HuH-7 (cell line): ENCODE data around the gene HECW1.

Experiments
- DNase-seq: peaks from one replicate; pipeline ENCODE4 v3.0.0; 2011; ENCODE audit warnings: low spot score

Gene HECW1

GRCh38 chr7:43265139-43265538 lies 152.7 kb downstream of the HECW1 start:
- no peak for DNase-seq

- no peak for DNase-seq
Observed at GRCh38 chr7:43273939-43274719, 161.7 kb downstream of the HECW1 start.

GRCh38 chr7:43274752-43275151 lies 162.3 kb downstream of the HECW1 start:
- no peak for DNase-seq

- DNase-seq = no peak
Observed at GRCh38 chr7:43276547-43276946, 164.1 kb downstream of the HECW1 start.

DNA sequence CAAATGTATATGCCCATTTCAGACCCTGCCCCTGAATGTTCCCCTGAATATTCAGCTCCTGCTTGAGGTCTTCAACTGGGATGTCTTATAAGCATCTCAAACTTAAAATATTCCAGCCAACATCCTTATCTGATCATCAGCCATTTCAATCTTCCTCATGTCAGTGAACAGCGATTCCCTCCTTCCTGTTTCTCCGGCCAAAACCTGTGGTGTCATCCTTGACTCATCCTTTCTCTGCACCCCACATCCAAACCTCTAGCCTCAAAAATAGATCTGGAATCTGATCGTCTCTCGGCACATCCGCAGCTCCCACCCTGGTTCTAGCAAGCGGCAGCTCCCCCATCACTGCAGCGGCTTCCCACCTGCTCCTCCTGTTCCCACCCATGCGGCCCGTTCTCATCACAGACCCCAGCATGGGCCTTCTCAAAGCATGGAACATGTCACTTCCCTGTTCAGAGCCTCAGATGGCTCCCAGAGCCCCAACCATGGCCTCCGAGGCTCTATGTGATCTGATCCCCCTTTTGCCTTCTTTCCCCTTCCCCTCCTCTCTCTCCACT lies 165.7 kb downstream of the HECW1 start:
- DNase-seq = no peak

GRCh38 chr7:43281268-43281667 lies 168.8 kb downstream of the HECW1 start:
- DNase-seq = no peak

DNA sequence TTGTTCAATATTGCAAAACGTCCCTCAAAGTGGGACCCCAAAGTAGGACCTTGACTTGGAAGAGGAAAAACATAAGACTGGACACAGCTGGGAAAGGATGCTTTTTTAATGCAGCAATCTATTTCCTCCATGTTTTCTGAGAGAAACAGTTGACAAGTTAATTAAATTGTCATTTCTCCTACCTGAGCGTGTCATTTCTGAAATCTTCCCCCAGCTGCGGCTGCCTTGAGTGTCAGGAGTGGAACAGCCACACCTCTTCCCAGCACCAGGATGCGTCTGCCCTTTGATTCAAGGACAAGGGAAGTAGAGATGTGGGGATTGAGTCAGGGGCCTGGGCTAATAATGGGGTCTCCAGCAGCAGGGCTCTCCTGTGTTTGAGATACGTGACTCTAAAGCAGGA lies 171.3 kb downstream of the HECW1 start:
- DNase-seq = no peak

DNA sequence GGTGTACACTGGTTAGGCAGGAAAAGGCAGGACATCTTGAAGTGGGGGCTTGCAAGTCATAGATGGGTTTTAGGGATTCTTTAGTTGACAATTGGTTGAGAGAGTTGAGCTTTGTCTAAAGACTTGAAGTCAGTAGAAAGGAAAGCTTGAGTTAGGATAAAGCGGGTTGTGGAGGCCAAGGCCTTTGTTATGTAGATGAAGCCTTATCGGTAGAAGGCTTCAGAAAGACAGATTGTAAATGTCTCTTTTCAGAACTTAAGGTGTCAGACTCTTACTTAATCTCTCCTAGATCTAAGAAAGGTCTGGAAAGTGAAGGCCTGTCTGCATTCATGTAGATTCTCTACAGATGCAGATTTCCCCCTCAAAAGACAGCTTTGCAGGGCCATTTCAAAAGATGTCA lies 177.4 kb downstream of the HECW1 start:
- DNase-seq = no peak

GRCh38 chr7:43290978-43291377 lies 178.5 kb downstream of the HECW1 start:
- DNase-seq = no peak

- no peak for DNase-seq
Observed at GRCh38 chr7:43291789-43292188, 179.3 kb downstream of the HECW1 start.

- DNase-seq = no peak
Observed at GRCh38 chr7:43292384-43292783, 179.9 kb downstream of the HECW1 start.

DNA sequence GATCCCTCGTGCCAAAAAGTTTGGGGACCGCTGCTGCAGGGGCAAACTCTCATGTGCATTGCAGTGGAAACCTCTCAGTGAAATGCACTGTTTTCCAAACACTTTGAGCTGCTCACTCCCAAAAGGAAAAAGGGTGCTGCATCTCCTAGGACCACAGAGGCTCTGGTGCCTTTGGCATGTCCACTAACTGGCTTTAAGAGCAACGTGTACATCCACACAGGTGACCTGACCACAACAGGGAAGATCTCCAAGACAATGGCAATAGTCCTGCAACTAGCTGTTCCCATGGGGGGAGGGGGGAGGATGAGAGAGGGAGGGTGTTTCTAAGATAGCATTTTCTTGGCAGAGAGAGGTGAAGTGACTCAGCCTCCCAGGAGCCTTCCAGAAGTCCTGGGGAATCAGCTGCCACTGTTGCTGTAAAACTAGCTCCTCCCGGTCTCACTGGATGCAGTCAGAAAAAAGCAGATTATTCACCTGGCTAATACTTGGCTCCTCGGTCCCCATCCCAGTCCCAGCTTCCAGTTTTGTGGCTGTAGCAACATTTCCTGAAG lies 181.7 kb downstream of the HECW1 start:
- DNase-seq = no peak

DNA sequence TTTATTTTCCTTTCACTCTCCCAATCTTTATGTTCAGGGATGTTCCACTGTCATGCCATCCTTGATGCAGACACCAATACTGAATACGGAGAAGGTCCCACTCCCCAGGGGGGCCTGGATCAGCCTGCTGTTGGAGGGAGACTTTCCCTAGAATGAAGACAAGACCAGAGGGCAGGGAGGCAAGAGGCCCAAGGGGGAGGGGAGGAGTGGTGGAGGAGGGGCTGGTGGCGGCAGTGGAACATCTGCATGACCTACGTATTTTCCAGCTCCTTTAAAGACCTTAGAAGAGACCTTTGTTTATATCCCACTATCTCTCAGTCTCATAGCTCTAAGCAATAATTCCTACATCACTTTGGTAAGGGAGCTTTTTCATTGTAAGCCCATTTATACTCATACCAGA lies 183.0 kb downstream of the HECW1 start:
- DNase-seq = no peak

GRCh38 chr7:43296306-43296705 lies 183.9 kb downstream of the HECW1 start:
- peak; percentile 48 for DNase-seq

GRCh38 chr7:43298617-43299016 lies 186.2 kb downstream of the HECW1 start:
- DNase-seq = no peak

DNA sequence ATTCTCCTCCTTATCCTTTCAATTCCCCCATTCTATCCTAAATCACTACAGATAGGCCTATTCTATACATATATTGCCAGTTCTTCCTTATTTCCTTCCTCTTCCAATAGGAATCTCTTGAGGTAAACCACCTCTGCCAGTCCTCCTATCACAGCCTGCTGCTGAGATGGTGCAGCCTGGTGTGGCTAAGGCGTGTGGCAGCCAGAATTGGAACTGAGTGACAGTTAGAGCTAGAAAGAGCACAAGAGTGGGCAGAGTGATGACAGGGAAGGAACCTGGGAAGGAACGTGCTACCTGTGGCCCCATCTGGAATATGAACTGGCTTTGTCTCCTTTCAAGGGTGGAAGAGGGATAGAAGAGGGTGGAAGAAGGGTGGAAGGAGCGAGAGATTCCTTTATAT lies 187.7 kb downstream of the HECW1 start:
- no peak for DNase-seq

- peak; percentile 17 for DNase-seq
Observed at GRCh38 chr7:43302211-43302711, 189.8 kb downstream of the HECW1 start.

- DNase-seq = no peak
Observed at GRCh38 chr7:43302773-43303460, 190.5 kb downstream of the HECW1 start.

- no peak for DNase-seq
Observed at GRCh38 chr7:43303740-43304241, 191.3 kb downstream of the HECW1 start.

DNA sequence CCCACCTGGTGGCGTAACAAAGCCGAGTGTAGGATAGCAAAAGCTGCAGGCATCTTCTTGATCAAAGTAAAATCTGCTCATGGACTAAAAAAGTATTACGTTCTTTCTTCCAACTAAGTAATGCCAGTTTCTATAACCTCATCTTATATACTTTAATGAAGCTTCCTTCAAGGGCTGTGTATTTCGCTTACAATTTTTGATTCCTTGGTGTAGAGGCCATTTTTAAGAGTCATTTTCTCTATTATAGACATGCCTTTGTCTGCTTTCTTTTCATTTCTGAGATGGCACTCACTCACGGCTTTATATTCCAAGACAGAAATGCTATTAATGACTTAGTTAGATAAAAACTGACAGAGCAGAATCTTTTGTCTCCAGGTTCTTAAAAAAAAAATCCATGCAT lies 194.0 kb downstream of the HECW1 start:
- DNase-seq = no peak

DNA sequence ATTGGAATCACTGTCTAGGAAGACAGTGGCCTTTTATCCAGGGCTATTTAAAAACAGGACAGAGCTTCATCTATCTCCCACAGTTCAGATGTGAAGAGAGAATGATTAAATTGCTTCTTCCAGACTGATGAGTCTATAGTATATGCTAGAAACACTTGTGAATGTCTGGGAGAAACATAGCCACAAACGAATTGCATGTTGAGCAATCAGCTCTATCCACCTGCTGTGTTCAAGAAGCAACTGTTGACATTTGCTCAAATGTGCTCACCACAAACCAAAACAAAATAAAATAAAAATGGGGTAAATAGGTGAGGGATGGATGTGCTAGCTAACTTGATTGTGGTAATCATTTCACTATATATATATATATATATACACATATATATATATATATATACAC lies 195.1 kb downstream of the HECW1 start:
- no peak for DNase-seq

DNA sequence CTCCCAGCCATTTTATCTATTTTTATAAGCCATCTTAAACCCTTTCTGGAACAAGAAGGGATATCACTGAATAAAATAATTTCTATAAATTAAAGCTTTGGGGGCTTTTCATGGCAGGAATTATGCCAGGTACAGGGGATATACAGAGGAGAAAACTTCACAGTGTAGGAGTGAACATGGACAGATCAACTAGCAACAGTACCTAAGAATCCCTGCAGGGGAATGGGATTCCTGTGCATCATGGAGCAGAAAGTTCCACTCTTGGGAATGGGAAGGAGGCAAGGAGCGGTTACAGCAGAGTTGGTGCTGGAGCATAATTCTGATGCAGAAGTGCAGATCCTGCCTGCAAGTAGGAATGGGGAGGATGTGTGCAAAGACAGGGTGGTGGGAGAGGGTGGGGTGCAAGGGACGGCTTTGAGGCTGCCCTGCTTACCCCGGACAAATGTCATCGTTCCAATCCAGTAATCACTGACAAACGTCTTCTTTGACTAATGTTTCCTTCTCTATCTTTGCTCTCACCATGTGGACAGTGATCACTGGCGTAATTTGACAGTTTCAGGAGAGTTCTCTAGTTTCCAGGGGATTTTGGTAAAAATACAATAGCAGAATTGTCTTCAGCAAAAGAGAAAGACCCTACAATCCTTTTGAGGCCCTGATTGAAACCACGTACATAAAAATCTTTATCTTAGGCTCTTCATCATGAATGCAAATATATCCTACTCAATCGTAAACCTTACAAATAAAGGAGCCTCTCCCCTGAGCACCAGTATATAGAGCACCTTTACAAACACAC lies 196.7 kb downstream of the HECW1 start:
- DNase-seq = peak; percentile 40
